Measurements from ENCODE around the gene DUSP15. TPM values are rescaled to one million over a fixed set of nuclear protein-coding genes. Genes with fewer than 3 reads are reported as not detected.

Gene DUSP15
- total RNA-seq, 1 donor from 2014 or later: 0.45 TPM

GRCh38 chr20:31879143-31879987 is 9.0 kb upstream of the DUSP15 start:
- Histone ChIP-seq H3K4me3 (peak overlapping the region; percentile 57), H3K36me3 (no peaks in the 10 kb centered on the region), H3K27ac (no peak overlapping the region), H4K20me1 (ENCODE audit: low read depth) (no peaks in the 10 kb centered on the region), H3K79me2 (ENCODE audit: low read depth) (no peaks in the 10 kb centered on the region), H3K4me2 (peak overlapping the region; percentile 74), H3K4me1 (no peaks in the 10 kb centered on the region), H3F3A (ENCODE audit: low read depth) (peaks cover 2% of the 10 kb centered on the region), H3K9me3 (ENCODE audit: low read depth) (no peaks in the 10 kb centered on the region), H2AFZ (replicated peaks) (peak overlapping the region; percentile 74), H3K27me3 (peaks cover 11% of the 10 kb centered on the region), H3K9ac (no peak overlapping the region)
- peak; percentile 100 for DNase-seq (ENCODE audit: low spot score)
- TF ChIP-seq EZH2 (IDR thresholded peaks at IDR 0.05): no peak
- TF ChIP-seq, protein P1, sequence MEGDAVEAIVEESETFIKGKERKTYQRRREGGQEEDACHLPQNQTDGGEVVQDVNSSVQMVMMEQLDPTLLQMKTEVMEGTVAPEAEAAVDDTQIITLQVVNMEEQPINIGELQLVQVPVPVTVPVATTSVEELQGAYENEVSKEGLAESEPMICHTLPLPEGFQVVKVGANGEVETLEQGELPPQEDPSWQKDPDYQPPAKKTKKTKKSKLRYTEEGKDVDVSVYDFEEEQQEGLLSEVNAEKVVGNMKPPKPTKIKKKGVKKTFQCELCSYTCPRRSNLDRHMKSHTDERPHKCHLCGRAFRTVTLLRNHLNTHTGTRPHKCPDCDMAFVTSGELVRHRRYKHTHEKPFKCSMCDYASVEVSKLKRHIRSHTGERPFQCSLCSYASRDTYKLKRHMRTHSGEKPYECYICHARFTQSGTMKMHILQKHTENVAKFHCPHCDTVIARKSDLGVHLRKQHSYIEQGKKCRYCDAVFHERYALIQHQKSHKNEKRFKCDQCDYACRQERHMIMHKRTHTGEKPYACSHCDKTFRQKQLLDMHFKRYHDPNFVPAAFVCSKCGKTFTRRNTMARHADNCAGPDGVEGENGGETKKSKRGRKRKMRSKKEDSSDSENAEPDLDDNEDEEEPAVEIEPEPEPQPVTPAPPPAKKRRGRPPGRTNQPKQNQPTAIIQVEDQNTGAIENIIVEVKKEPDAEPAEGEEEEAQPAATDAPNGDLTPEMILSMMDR (IDR thresholded peaks at IDR 0.05): peak; percentile 20
- H3K4me1 Mint-ChIP-seq: peaks cover 5% of the 10 kb centered on the region
- peak overlapping the region; percentile 92 for H3K27ac Mint-ChIP-seq
- H3K9me3 Mint-ChIP-seq: no peaks in the 10 kb centered on the region
- peak overlapping the region; percentile 94 for H3K4me3 Mint-ChIP-seq
- H3K36me3 Mint-ChIP-seq: no peaks in the 10 kb centered on the region
- H3K27me3 Mint-ChIP-seq (ENCODE audit: insufficient read depth, low read depth): no peaks in the 10 kb centered on the region

- no peaks in the 10 kb centered on the region for H3K9me3 ChIP-seq (ENCODE audit: low read depth)
- H3K36me3 ChIP-seq: no peaks in the 10 kb centered on the region
- Mint-ChIP-seq H3K27me3 (ENCODE audit: insufficient read depth, low read depth) (no peaks in the 10 kb centered on the region), H3K36me3 (no peaks in the 10 kb centered on the region), H3K9me3 (no peaks in the 10 kb centered on the region), H3K27ac (no peak overlapping the region), H3K4me1 (peaks cover 5% of the 10 kb centered on the region), H3K4me3 (no peak overlapping the region)
- no peaks in the 10 kb centered on the region for H4K20me1 ChIP-seq (ENCODE audit: low read depth)
- no peak for TF ChIP-seq EZH2phosphoT487 (IDR thresholded peaks at IDR 0.05)
- TF ChIP-seq, protein P1 (IDR thresholded peaks at IDR 0.05): no peak
- no peak for TF ChIP-seq EZH2 (IDR thresholded peaks at IDR 0.05)
- DNase-seq (ENCODE audit: low spot score): no peak
- no peaks in the 10 kb centered on the region for H3K4me1 ChIP-seq
- H3K9ac ChIP-seq: no peak overlapping the region
- no peak overlapping the region for H3K4me2 ChIP-seq
- H3K4me3 ChIP-seq: no peak overlapping the region
- peaks cover 11% of the 10 kb centered on the region for H3K27me3 ChIP-seq
- H3F3A ChIP-seq (ENCODE audit: low read depth): peaks cover 2% of the 10 kb centered on the region
- no peaks in the 10 kb centered on the region for H3K79me2 ChIP-seq (ENCODE audit: low read depth)
- no peak overlapping the region for H2AFZ ChIP-seq (replicated peaks)
- no peak overlapping the region for H3K27ac ChIP-seq
These were observed 7.4 kb upstream of the DUSP15 start for GRCh38 chr20:31877684-31878083.

- no peak for TF ChIP-seq EZH2 (IDR thresholded peaks at IDR 0.05)
- TF ChIP-seq, protein P1 (IDR thresholded peaks at IDR 0.05): no peak
- no peak for DNase-seq (ENCODE audit: low spot score)
- no peaks in the 10 kb centered on the region for H3K79me2 ChIP-seq (ENCODE audit: low read depth)
- no peaks in the 10 kb centered on the region for H3K36me3 ChIP-seq
- no peak overlapping the region for H3K9ac ChIP-seq
- H3K9me3 ChIP-seq (ENCODE audit: low read depth): no peaks in the 10 kb centered on the region
- H3K4me2 ChIP-seq: no peak overlapping the region
- no peaks in the 10 kb centered on the region for H3K4me1 ChIP-seq
- H3K27me3 ChIP-seq: peaks cover 26% of the 10 kb centered on the region
- H4K20me1 ChIP-seq (ENCODE audit: low read depth): no peaks in the 10 kb centered on the region
- Mint-ChIP-seq H3K4me3 (no peak overlapping the region), H3K27me3 (ENCODE audit: insufficient read depth, low read depth) (peaks cover 3% of the 10 kb centered on the region), H3K4me1 (peaks cover 7% of the 10 kb centered on the region), H3K9me3 (no peaks in the 10 kb centered on the region), H3K36me3 (no peaks in the 10 kb centered on the region), H3K27ac (no peak overlapping the region)
- H3F3A ChIP-seq (ENCODE audit: low read depth): peaks cover 13% of the 10 kb centered on the region
- no peak overlapping the region for H3K27ac ChIP-seq
- no peak overlapping the region for H3K4me3 ChIP-seq
- no peak overlapping the region for H2AFZ ChIP-seq (replicated peaks)
These were observed 5.3 kb upstream of the DUSP15 start for GRCh38 chr20:31875671-31876070.

Data from neural progenitor cell (in vitro differentiated cells).